OCI-M1 (cell line): Measurements from ENCODE around the gene OTUD4.
A peak's percentile ranks its signal among the peaks of the same experiment; 100 is the strongest.

Experiments used
- DNase-seq: peaks from one replicate; lab custom pipeline; 2025; lab: John Stamatoyannopoulos, UW

OTUD4 gene

GRCh38 chr4:145178740-145179280 is 1.6 kb downstream of the OTUD4 start:
- DNase-seq: peak; percentile 72

DNA sequence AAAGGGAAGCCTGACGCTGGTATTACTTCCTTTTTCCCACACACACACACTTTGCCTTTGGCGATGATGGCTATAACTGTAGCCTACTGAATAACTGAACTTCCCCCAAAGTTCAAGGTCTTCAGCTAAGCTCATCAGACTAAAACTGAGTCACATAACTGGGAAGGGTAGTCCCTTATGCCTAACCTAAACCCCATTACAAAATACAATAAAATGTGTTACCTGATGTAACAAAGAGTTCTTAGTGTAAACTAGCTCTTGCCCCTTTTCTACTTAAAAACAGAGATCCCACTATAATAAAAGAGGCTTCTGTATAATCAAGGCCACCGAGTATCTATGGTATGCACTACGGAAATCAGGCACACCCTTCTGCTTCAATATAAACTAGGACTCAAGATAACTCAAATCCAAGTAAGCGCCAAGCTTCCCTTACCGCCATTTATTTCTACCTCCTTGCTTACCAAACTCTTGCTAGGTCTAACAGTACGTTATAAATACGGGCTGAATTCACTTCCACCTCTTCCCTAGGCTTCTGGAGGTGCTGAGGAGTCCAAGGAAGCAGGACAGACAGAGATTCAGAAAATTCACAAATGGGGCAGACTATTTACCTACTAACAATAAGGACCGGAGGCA is 2.4 kb downstream of the OTUD4 start:
- peak; percentile 80 for DNase-seq

DNA sequence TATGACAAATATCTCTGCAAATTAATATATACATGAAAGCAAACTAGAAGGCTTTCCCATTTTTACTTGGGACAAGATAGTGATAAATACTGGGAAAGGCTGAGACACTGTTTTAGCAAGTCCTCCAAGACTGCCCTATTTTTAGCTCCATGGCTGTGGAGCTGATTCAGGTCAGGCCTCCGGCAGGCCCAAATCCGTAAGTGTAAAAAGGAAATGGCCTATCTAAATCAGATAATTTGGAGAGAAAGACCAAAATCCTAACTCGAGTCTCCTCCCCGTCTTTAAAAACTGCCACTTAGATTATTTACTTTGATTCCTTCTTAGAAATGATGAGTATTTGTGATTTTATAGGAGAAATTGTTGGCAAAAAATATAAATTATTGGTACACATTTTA is 2.9 kb downstream of the OTUD4 start:
- DNase-seq: peak; percentile 80

DNA sequence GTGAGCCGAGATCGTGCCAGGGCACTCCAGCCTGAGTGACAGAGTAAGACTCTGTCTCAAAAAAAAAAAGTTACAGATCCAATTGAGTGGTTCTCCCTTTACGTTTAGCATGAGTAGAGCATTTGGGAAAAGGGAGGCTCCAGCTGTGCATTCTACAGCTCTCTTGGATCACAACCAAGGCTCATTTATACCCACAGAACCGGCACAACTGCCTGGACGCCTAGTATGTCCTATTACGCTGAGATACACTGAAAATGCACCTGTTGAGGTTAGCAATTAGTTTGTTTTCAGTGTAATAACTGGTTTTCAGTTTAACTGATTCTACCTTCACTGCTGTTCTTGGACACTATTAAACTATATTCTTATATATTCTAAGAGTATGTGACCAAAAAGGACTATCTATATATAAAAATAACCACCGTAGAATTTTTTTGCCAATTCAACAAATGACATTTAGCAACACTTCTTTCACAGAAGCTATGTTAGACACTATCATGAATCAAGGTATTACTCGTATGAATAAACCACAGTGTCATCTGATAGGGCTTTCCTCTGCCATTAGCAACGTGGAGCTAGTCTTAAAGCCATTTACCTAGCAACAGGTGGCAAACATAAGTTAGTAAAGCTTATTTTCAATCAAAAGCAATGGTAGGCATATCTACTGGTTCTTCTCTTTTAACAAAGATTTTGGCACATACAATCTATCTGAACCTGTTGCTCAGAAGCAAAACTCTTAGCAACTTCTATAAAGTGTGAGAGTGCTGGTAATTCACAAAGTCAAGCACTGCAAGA is 3.6 kb downstream of the OTUD4 start:
- peak; percentile 37 for DNase-seq

- DNase-seq: no peak
Measured at GRCh38 chr4:145171911-145172310, 8.5 kb downstream of the OTUD4 start.

GRCh38 chr4:145170223-145170622 is 10.2 kb downstream of the OTUD4 start:
- DNase-seq: no peak

- DNase-seq: no peak
Measured at GRCh38 chr4:145168581-145169187, 11.7 kb downstream of the OTUD4 start.

DNA sequence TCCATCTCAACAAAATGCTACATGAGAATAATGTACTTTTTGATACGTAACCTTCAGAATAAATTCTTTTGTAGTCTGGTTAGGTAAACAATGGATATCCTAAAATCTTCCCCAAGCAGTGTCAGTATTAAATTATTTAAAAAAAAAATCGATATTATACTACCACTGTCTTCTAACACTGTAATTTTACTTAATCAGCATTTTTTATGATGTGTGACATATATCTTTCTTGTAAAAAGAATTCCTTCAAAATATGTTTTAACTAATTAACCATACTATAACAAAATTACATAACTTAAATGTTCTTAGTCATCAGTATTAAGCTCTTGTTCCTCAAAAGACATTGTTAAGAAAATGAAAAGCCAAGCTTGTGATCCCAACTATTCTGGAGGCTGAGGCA is 12.5 kb downstream of the OTUD4 start:
- no peak for DNase-seq

DNA sequence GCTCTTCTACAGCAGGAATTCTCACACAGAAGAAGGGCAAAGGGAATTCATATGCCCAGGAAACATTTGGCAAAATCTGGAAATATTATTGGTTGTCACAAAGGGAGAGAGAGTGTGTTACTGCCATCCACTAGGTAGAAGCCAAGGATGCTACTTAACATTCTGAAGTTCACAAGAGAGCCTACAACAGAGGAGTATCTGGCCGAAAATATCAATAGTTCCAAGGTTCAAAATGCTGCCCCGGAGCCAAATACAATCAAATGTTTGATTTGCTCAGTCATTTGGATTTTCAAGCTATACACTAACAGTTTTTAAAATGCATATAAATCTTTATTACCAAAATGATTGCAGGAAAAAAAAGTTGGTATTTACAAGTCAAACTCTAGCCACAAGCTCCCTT is 18.8 kb downstream of the OTUD4 start:
- no peak for DNase-seq

DNA sequence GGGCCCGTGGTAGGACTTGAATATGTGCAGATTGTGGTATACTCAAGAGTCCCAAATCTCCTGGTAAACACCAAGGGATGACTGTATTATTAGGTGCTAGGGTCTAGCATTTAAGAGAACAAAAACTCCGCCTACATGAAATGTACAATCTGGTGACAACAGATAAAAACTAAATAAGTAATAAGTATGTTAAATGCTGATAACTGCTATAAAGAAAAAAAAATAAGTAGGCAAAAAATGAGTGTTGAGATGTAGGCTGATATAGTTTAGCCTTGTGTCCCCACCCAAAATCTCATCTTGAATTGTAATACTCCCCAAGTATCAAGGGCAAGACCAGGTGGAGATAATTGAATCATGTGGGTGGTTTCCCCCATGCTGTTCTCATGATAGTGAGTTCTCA is 23.4 kb downstream of the OTUD4 start:
- DNase-seq: no peak

DNA sequence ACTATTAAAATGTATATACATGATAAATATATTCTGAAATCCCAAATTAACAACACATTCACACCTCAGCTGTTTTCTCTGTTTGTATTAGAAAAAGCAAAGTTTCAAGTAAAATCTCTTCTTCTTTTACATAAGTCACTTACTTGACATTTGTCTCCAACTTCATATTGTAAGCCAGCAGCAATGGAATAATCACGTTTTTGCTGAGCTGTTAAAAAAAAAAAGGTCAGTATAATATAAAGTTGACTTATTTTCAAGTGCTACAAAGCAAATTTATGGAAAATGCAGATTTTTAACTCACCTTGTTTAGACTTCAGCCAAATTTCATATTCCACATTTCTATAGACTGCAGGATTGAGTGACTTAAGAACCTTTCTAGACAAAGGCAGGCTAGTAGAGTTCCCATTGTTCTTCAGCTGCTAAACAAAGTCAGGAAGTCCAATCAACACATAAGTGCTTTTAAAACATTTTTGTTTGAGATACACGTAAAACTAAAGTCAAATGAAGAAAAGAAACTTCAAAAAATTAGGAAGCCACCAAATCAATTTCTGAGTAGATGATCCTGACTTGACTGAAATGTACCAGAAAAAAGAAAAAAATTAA is 25.0 kb downstream of the OTUD4 start:
- DNase-seq: no peak

DNA sequence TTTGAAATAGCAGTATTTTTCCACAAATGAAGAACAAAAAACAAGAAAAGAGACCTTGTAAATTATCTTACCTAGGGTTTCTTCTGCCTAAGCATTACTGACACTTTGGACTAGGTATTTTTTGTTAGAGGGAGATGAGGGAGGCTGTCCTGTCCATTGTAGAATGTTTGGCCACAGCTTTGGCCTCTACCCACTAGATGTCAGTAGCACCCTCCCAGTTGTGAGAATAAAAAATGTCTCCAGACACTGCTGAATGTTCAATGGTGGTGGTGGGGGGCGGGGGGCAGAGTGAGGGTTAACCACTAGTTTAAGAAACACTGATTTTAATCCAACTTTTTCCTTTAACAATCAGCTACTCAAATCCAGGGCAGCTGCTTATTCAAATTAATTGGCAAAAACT is 25.8 kb downstream of the OTUD4 start:
- DNase-seq: peak; percentile 48

- no peak for DNase-seq
Measured at GRCh38 chr4:145153904-145154298, 26.5 kb downstream of the OTUD4 start.

DNA sequence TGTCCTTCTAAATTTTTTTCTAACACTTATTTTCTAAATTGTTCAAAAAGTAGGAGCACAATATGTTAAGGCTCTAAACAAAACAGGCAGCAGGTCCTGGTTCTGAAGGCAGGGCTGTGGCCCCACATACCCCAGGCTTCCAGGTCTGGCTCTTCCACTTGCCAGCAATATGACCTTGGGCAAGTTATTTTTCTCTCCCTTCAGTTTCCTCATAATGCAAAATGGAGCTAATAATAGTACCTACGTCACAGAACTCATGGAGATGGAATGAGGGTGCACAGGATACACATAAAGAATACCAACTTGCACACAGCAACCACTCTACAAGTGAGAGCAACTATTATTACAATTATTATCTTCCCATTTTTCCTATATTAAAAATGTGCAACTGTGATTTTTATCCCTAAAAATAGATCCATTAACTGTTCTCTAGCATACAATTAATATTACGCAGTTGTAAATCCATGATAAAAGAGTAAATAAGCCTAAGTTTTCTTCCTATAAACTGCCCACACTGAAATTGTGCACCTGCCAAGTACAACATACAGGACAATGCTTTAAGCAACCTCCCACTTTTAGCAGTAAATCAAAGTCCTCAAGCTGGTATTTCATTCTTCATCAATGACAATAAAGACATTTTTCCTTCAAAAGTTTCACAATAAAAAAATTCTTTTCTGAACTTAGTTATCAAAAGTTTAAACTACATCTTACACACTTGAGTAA is 27.0 kb downstream of the OTUD4 start:
- no peak for DNase-seq

DNA sequence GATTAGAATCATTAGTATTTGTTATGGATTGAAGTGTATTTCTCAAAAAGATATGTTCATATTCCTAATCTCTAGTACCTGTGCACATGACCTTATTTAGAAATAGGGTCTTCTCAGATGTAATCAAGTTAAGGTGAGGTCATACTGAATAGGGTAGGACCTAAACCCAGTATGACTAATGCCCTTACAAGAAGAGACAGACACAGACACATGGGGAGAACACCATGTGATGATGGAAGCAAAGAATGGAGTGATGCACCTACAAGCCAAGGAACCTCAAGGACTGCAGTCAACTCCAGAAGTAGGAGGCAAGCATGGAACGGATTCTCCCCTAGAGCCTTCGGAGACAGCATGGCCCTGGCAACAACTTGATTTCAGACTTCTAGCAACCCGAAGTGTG is 31.4 kb downstream of the OTUD4 start:
- DNase-seq: no peak

DNA sequence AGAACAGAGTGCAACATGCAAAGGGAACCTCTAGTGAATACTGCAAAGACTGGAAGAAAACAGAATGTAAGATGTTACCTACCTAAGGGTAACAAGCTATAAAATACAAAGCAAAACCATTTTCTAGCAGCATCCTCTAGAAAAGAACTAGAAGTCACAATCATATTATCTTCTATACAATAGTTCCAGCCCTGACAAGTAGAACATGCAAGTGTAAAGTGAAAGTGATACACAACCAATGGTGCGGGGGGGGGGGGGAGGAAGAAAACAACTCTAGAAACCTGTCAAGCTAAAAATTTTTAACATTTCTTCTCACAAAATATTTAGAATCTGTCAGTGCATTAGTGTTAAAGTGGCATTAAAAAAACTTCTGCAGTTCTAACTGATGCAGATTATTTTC is 44.2 kb downstream of the OTUD4 start:
- DNase-seq: peak; percentile 16

GRCh38 chr4:145132511-145133098 is 47.8 kb downstream of the OTUD4 start:
- peak; percentile 49 for DNase-seq

GRCh38 chr4:145131848-145132247 is 48.5 kb downstream of the OTUD4 start:
- DNase-seq: no peak

GRCh38 chr4:145130788-145131399 is 49.5 kb downstream of the OTUD4 start:
- DNase-seq: peak; percentile 83

DNA sequence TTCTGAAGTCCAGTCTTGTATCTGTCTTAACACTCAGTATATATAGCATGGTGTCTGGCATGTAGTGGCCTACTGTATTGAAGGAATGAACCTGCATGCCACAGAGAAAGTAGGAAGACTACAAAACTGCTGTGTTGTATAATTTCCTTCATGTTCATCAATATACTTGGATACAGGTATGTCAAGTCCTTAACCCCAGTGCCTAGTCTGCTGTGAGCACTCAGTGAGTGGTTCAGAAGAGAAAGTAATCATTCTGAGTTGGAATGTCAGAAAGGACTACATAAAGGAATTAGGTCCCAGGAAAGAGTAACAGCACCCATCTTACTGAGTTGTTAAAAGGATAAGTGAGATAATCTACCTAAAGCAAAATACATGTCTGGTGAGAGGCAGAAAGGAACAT is 50.3 kb downstream of the OTUD4 start:
- DNase-seq: peak; percentile 45

DNA sequence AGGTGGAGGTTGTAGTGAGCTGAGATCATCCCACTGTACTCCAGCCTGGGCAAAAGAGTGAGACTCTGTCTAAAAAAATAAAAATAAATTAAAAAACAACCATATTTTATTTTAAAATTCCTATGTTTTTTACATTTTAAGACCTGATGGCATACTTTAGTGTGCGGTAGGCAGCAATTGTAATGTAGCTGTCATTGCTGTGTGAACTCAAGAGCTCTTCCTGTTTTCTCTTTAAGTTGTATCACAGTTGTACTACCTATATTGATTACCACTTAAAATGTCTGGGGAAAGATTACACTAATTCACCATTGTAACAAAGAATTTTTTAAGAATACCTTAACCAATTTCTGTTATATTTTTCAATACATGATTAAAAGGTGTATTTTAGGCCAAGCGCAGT is 55.0 kb downstream of the OTUD4 start:
- no peak for DNase-seq
